NCI-H187 treated with DMSO at 0.1 percent for 48 hours (cell line): Measurements from ENCODE around the gene TNS3.

Source experiments
- DNase-seq: peaks from one replicate; lab custom pipeline; 2025; lab: John Stamatoyannopoulos, UW

The TNS3 gene

DNA sequence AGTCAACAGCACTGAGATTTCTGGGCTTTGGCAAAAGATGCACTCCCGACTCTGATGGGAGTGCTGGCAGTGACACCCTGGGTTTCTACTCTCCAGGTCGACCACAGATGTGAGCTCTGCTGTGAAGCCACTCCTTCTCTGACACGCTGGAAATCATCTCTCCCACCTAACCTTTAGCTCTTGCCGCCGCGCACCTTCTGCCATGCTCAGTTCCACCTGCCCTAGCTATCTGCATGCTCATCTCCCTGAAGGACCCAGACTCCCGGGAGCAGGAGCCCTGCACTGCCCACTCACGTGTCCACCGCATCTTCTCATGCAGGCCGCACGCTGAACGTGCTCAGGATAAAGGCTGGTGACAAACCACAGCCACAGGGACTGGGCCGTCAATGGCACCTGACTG, 174.8 kb downstream of the TNS3 start:
- DNase-seq: no peak

GRCh38 chr7:47406801-47407129, 175.1 kb downstream of the TNS3 start:
- DNase-seq: no peak

DNA sequence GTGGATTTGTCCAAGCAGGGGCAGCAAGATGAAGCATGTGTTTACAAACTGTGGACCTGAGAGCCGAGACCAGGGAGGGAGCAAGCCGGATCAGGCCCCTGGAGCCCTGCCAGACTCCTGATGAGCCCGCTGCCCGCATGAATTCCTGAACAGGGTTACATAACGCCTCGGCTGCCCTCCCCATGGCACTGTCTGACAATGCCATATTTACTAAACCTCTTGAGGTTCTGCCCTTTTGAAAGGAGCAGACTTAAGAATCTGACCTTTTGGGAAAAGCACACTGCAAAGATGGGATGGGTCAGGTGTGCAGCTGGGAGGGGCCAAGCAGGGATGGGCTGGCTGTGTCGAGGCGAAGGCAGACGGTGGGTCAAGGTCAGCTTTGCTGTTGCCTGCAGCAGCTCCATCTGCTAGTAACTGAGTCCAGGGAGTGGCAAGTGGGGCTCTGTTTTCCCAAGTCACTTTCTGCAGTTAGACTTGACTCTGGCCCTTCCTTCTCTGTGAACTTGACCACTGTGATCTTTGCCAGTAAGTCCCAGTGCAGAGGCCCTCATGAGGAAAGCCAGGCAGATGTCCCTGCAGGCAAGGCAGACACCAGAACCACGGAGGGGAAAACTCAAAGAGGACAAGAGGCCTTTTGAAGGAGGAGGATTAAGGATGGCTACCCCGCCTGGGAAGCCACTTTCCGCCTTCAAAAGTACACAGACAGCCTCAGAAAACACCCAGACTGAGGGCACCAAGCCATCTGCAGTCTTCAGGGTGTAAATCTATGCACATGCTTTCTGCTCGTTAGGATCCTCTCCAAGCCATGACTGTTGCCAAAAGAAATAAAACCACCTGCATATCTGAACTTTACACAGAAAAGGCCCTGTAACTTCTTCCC, 175.8 kb downstream of the TNS3 start:
- no peak for DNase-seq

GRCh38 chr7:47405286-47405904, 176.5 kb downstream of the TNS3 start:
- DNase-seq: no peak

- DNase-seq: no peak
These were observed 177.9 kb downstream of the TNS3 start for GRCh38 chr7:47404010-47404409.

GRCh38 chr7:47402941-47403866, 178.7 kb downstream of the TNS3 start:
- DNase-seq: no peak

- no peak for DNase-seq
These were observed 180.0 kb downstream of the TNS3 start for GRCh38 chr7:47401611-47402570.

GRCh38 chr7:47400741-47401206, 181.1 kb downstream of the TNS3 start:
- no peak for DNase-seq

GRCh38 chr7:47400001-47400400, 181.9 kb downstream of the TNS3 start:
- DNase-seq: no peak

DNA sequence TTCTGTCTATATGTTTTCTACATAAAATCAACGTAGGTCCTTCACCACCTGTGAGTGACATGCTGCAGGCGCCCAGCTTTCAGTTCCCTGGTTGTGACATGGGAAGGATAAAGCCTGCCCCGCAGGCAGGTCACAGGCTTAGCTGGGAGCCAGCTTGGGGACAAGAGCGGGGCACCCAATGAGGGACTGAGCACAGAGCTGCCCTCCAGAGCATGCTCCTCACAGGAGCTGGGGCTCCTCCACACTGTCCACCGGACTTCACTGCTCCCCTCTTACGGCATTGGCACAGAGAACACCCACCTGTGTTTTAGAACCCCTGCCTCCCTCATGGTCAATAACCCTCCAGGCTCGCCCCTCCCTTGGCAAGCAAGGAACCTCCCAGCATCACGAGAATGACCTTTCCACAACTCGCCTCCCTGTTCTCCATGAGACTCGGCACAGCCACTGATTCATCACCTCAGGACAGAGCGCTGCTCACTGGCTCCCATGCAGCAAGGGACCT, 187.1 kb downstream of the TNS3 start:
- no peak for DNase-seq

DNA sequence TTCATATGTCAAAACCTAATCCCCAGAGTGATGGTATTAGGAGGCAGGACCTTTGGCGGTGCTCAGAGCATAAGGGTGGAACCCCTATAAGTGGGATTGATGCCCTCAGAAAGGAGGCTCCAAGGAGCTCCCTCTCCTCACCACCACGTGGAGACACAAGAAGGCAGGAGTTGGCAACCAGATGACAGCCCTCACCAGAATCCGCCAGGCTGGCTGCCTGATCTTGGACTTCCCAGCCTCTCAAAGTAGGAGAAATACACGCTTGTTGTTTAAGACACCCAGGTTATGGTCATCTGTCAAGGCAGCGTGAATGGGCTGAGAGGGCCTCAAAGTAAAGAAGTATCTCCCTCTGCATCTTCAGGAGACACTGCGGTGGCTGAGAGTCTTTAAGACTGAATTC, 187.7 kb downstream of the TNS3 start:
- DNase-seq: no peak

GRCh38 chr7:47393406-47393805, 188.5 kb downstream of the TNS3 start:
- no peak for DNase-seq

DNA sequence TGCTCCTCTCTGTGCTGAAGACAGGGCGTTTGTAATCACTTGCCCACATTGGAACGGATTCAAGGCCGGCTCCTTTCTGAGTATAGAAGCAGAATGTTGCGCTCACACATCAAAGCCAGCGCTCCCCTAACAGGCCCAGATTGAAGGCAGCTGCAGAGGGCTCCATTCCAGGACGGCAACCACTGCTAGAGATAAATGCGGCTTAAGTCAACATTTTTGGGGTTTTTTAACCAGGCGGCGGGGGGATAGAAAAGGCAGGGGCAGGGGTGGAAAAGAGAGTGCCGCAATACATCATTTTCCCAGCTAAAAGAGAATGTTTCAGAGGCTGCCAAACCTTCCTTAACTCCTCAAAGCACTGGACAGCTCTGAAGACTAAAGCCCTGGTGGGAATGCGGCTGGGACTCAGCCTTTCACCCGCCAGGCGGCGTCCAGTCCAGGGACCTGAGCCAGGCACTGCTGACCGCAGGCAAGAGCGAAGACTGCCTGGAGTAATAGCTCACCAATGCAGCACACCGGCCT, 189.6 kb downstream of the TNS3 start:
- no peak for DNase-seq

- DNase-seq: no peak
These were observed 190.2 kb downstream of the TNS3 start for GRCh38 chr7:47391726-47392125.

DNA sequence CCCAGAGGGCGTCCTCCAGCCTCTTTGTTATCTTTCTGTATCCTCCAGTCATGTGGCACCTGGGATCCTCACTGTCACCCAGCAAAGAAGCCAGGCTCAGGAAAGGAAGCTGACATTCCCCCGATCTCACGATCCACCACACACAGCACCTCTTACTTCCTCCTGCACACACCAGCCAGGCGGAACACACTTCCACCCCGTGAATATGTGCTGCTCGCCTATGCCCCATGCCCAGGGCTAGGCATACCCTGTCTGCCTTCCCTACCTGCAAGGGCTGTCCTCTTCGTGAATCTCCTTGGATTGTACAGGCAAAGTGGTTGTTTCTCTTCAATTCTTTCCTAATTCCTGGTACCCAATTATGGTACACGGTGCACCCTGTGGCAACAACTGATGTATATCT, 191.0 kb downstream of the TNS3 start:
- DNase-seq: no peak

DNA sequence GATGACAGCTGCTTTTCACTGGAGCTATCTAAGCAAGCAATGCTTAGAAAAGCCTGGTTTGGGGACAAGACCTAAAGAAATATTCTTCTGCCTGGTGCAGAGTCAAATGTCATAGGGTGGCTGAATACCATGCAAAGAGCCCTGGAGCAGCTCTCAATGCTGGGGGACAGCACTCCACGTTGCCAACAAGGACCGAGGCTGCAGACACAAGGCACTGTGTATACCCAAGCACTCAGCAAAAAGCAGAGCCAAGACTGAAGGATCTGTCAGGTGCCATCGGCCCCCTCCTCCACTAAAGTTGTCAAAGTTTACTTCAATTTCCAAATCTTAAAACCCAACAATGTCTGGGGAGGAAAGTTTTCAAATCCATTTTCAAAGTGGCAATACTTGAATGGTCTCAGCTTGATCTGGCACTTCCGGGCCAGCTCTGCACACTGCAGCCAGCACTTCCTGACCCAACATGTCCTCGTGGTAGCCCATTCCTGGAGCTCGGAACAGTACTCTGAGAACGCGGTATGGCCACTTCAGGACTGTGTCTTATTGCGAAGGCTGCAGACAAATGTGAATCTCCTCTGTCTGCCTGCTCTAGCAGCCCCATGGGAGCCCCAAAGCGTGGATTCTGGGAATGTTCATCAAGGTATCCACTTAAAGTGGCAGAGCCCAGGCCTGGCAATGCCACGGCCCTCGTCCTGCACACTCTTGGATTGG, 191.8 kb downstream of the TNS3 start:
- DNase-seq: no peak

DNA sequence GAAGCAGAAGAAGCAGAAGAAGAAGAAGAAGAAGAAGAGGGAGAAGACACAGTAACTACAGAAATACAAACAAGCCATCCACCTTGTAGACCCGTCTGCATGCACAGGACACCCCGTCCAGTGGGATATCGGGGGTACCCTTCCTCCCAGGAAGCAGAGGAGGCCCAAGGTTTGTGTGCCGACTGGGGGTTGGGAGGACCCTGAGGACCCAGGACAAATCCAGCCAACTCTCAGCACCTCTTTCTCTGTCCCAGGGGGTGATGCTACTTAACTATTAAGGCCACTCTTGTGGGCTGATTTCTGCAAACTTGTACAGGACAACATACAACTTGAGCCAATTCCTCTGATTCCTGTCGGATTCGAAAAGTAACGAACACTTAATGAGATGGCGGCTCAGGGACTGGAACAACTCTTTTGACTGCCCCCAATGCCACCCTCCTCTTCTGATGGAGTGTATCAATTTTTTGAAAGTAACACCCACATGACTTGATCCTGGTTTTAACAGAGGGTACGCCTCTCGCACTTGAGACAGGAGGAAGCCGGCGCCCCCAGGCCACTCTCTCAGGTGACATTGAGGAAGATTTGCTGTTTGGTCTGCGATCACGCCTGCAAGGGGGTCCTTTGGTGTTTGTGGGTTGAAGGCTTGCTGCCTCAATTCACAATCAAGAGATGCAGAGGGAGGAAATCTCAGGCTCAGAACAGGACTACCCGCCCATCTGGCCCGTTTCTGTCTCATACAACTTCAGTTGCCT, 192.6 kb downstream of the TNS3 start:
- no peak for DNase-seq

DNA sequence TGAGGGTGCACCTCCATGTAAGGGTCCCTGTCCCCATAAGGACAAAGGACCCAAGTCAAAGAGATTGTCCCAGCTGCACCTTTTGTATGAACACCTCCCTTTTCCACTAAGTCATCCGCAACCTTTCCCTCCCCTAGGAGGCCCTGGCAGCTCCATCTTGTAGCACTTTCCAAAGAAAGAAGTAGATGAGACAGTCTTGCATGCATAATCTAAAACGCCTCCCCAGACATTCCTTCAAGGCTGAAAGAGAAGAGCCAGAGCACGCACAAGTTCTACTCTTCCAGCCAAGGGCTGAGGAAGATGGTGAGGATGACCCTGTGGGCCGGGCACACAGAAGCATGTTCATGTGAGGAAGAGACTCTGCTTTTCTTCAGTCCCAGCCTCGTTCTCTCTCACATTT, 194.4 kb downstream of the TNS3 start:
- no peak for DNase-seq

- DNase-seq: no peak
These were observed 195.6 kb downstream of the TNS3 start for GRCh38 chr7:47386273-47386835.
